NCI-H1436 treated with DMSO at 0.1 percent for 48 hours (cell line): ENCODE measurements around the gene DBN1.
A peak's percentile ranks its signal among the peaks of the same experiment; 100 is the strongest.

Experiments used
- DNase-seq: peaks from one replicate; lab custom pipeline; 2025; lab: John Stamatoyannopoulos, UW

Gene DBN1

GRCh38 chr5:177472460-177473442 is 683 bp downstream of the DBN1 start:
- DNase-seq: no peak

- DNase-seq: no peak
Observed at GRCh38 chr5:177471610-177472356, 1.7 kb downstream of the DBN1 start.

GRCh38 chr5:177470759-177471536 is 2.5 kb downstream of the DBN1 start:
- DNase-seq: no peak

GRCh38 chr5:177469750-177470525 is 3.5 kb downstream of the DBN1 start:
- no peak for DNase-seq

GRCh38 chr5:177468685-177469628 is 4.5 kb downstream of the DBN1 start:
- no peak for DNase-seq

- DNase-seq: no peak
Observed at GRCh38 chr5:177468329-177468684, 5.1 kb downstream of the DBN1 start.

GRCh38 chr5:177467436-177467835 is 6.0 kb downstream of the DBN1 start:
- DNase-seq: no peak

GRCh38 chr5:177466861-177467260 is 6.6 kb downstream of the DBN1 start:
- DNase-seq: no peak

GRCh38 chr5:177465044-177465443 is 8.4 kb downstream of the DBN1 start:
- DNase-seq: no peak

GRCh38 chr5:177462021-177462670 is 11.3 kb downstream of the DBN1 start:
- no peak for DNase-seq

- DNase-seq: no peak
Observed at GRCh38 chr5:177459819-177460628, 13.4 kb downstream of the DBN1 start.

GRCh38 chr5:177459357-177459756 is 14.1 kb downstream of the DBN1 start:
- no peak for DNase-seq

- no peak for DNase-seq
Observed at GRCh38 chr5:177458912-177459350, 14.5 kb downstream of the DBN1 start.

- DNase-seq: no peak
Observed at GRCh38 chr5:177457852-177458681, 15.4 kb downstream of the DBN1 start.

- peak; percentile 56 for DNase-seq
Observed at GRCh38 chr5:177456976-177457851, 16.2 kb downstream of the DBN1 start.

- no peak for DNase-seq
Observed at GRCh38 chr5:177456591-177456964, 16.9 kb downstream of the DBN1 start.
